ENCODE measurements around the gene PLXNB1.

DNA sequence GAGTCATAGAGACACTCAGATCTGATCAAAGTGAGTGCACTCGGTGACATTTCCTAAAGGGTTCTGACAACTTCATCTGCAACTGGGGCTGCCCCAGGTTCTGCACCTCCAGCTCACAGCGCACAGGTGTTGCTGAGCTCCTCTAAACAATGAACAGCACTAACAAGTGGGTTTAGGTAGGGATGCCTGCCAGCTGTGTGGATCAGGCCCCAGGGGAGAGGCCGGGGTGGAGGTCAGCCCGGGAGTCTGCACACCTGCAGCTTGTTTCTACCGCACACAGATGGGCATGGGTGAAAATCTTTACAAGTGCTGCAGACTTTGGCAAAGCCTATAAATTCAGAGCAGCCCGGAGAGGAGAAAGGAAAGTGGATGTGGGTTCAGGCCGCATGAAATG, 57.5 kb downstream of the PLXNB1 start:
- TF ChIP-seq POLR2A (IDR thresholded peaks at IDR 0.05; ENCODE audit: insufficient read depth in 1 of 2, low read depth in 2 of 2, low read length in 2 of 2) (no peak), ZNF430 (CRISPR knock-in tag; IDR thresholded peaks at IDR 0.05) (no peak), ZNF337 (CRISPR knock-in tag; IDR thresholded peaks at IDR 0.05; ENCODE audit: borderline replicate concordance, low read depth) (no peak), KAT7 (CRISPR knock-in tag; IDR thresholded peaks at IDR 0.05; ENCODE audit: borderline replicate concordance) (no peak), CCAR2 (optimal IDR thresholded peaks at IDR 0.05; ENCODE audit: low read depth, low read length) (no peak), ETV6 (CRISPR knock-in tag; conservative IDR thresholded peaks at IDR 0.05) (no peak), ZC3H4 (CRISPR knock-in tag; IDR thresholded peaks at IDR 0.05; ENCODE audit: borderline replicate concordance) (no peak)
- TF ChIP-seq, protein P1, sequence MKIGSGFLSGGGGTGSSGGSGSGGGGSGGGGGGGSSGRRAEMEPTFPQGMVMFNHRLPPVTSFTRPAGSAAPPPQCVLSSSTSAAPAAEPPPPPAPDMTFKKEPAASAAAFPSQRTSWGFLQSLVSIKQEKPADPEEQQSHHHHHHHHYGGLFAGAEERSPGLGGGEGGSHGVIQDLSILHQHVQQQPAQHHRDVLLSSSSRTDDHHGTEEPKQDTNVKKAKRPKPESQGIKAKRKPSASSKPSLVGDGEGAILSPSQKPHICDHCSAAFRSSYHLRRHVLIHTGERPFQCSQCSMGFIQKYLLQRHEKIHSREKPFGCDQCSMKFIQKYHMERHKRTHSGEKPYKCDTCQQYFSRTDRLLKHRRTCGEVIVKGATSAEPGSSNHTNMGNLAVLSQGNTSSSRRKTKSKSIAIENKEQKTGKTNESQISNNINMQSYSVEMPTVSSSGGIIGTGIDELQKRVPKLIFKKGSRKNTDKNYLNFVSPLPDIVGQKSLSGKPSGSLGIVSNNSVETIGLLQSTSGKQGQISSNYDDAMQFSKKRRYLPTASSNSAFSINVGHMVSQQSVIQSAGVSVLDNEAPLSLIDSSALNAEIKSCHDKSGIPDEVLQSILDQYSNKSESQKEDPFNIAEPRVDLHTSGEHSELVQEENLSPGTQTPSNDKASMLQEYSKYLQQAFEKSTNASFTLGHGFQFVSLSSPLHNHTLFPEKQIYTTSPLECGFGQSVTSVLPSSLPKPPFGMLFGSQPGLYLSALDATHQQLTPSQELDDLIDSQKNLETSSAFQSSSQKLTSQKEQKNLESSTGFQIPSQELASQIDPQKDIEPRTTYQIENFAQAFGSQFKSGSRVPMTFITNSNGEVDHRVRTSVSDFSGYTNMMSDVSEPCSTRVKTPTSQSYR (CRISPR knock-in tag; IDR thresholded peaks at IDR 0.05; ENCODE audit: borderline replicate concordance), result no peak

Measured in HepG2 (cell line).